ENCODE results near the gene VPS25.

DNA sequence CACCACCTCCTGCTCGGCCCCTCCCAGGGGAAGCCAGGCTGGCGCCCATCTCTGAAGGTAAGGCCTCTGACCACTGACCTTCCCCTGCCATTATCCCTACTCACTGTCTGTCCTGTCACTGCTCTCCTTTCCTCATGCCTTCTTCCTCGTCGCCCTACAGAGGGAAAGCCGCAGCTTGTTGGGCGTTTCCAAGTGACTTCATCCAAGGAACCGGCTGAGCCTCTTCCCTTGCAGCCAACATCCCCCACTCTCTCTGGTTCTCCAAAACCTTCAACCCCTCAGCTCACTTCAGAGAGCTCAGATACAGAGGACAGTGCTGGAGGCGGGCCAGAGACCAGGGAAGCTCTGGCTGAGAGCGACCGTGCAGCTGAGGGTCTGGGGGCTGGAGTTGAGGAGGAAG, 22.2 kb downstream of the VPS25 start:
- TF ChIP-seq, protein P1, sequence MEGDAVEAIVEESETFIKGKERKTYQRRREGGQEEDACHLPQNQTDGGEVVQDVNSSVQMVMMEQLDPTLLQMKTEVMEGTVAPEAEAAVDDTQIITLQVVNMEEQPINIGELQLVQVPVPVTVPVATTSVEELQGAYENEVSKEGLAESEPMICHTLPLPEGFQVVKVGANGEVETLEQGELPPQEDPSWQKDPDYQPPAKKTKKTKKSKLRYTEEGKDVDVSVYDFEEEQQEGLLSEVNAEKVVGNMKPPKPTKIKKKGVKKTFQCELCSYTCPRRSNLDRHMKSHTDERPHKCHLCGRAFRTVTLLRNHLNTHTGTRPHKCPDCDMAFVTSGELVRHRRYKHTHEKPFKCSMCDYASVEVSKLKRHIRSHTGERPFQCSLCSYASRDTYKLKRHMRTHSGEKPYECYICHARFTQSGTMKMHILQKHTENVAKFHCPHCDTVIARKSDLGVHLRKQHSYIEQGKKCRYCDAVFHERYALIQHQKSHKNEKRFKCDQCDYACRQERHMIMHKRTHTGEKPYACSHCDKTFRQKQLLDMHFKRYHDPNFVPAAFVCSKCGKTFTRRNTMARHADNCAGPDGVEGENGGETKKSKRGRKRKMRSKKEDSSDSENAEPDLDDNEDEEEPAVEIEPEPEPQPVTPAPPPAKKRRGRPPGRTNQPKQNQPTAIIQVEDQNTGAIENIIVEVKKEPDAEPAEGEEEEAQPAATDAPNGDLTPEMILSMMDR (IDR thresholded peaks at IDR 0.05) = no peak
- TF ChIP-seq EZH2phosphoT487 (IDR thresholded peaks at IDR 0.05) (no peak), EZH2 (IDR thresholded peaks at IDR 0.05) (no peak)

Data from neural progenitor cell (in vitro differentiated cells).